GM18951 (cell line): ENCODE results near the gene LRIG1.

Experiments
- POLR2A ChIP-seq: IDR thresholded peaks from 4 replicates; pipeline ENCODE4 v1.6.1; 2011; ENCODE audit warnings: mild to moderate bottlenecking; ENCODE audit not compliant: insufficient read length, insufficient read depth; ENCODE audit errors: extremely low read depth
- in situ Hi-C: fragments of 300-500 bp; cut with MboI; formaldehyde crosslinking; loops from one replicate; pipeline ENCODE4 v1.12.0; 2022; ENCODE audit warnings: low sequenced_read_pairs, mixed read lengths, inconsistent platforms; ENCODE audit not compliant: unreplicated experiment

Gene LRIG1

GRCh38 chr3:66498687-66499621 lies 1.9 kb downstream of the LRIG1 start:
- TF ChIP-seq POLR2A = no peak
- in situ Hi-C loops = no loop called here

GRCh38 chr3:66497985-66498671 lies 2.7 kb downstream of the LRIG1 start:
- in situ Hi-C loops = no loop called here

GRCh38 chr3:66497288-66497984 lies 3.4 kb downstream of the LRIG1 start:
- in situ Hi-C loops = no loop called here
- no peak for TF ChIP-seq POLR2A

More at GRCh38 chr3:66497985-66498671, 2.7 kb downstream of the LRIG1 start:
- no peak for TF ChIP-seq POLR2A

GRCh38 chr3:66496746-66497145 lies 4.1 kb downstream of the LRIG1 start:
- in situ Hi-C loops = no loop called here
- TF ChIP-seq POLR2A = no peak

GRCh38 chr3:66496301-66496700 lies 4.5 kb downstream of the LRIG1 start:
- in situ Hi-C loops = no loop called here
- no peak for TF ChIP-seq POLR2A

GRCh38 chr3:66495668-66496045 lies 5.2 kb downstream of the LRIG1 start:
- in situ Hi-C loops = no loop called here

GRCh38 chr3:66494959-66495667 lies 5.7 kb downstream of the LRIG1 start:
- no peak for TF ChIP-seq POLR2A
- in situ Hi-C loops = no loop called here

More at GRCh38 chr3:66495668-66496045, 5.2 kb downstream of the LRIG1 start:
- no peak for TF ChIP-seq POLR2A

- no peak for TF ChIP-seq POLR2A
- in situ Hi-C loops = no loop called here
Measured at GRCh38 chr3:66493458-66494099, 7.2 kb downstream of the LRIG1 start.

- no peak for TF ChIP-seq POLR2A
- in situ Hi-C loops = no loop called here
Measured at GRCh38 chr3:66492672-66493071, 8.2 kb downstream of the LRIG1 start.

- in situ Hi-C loops = no loop called here
- TF ChIP-seq POLR2A = no peak
Measured at GRCh38 chr3:66492071-66492470, 8.8 kb downstream of the LRIG1 start.

GRCh38 chr3:66490984-66491383 lies 9.8 kb downstream of the LRIG1 start:
- in situ Hi-C loops = no loop called here
- no peak for TF ChIP-seq POLR2A

- in situ Hi-C loops = no loop called here
- TF ChIP-seq POLR2A = no peak
Measured at GRCh38 chr3:66490214-66490613, 10.6 kb downstream of the LRIG1 start.
